ENCODE results near the gene TNNT1. TPM values are rescaled to one million over a fixed set of nuclear protein-coding genes. Genes with fewer than 3 reads are reported as not detected.

The TNNT1 gene
- total and polyA plus RNA-seq, 4 donors: 1.3 to 2.0 (median 1.4) TPM; not detected in 1

GRCh38 chr19:55098716-55099556 lies 50.1 kb downstream of the TNNT1 start:
- intact Hi-C loops (cut with DNase I): no loop called here
- no peaks in the 10 kb centered on the region for H3K9me3 ChIP-seq (ENCODE audit: control insufficient read depth, low read length)
- H3K4me3 ChIP-seq (ENCODE audit: low read length in 2 of 2): no peak overlapping the region
- H3K36me3 ChIP-seq (ENCODE audit: control insufficient read depth in 1 of 2, insufficient read depth in 2 of 2, low read length in 1 of 2): peaks cover 0 to 14% of the 10 kb centered on the region in 2 donors
- ATAC-seq (ENCODE audit: low FRiP score): no peak
- H3K4me1 ChIP-seq (ENCODE audit: control insufficient read depth in 1 of 2, insufficient read depth in 2 of 2, low read length in 2 of 2): no peaks in the 10 kb centered on the region
- no peaks in the 10 kb centered on the region for H3K27me3 ChIP-seq (ENCODE audit: control insufficient read depth in 1 of 2, insufficient read depth in 2 of 2, low read length in 1 of 2)
- peak in 1 of 2 donors; percentile 39 for DNase-seq
- 88 to 89% methylated on average over 24 to 27 of the region's 27 CpGs for WGBS, 2 donors
- no peak overlapping the region for H3K27ac ChIP-seq (ENCODE audit: low read depth in 1 of 2, low read length in 2 of 2)

- no peaks in the 10 kb centered on the region for H3K4me1 ChIP-seq (ENCODE audit: control insufficient read depth in 1 of 2, insufficient read depth in 2 of 2, low read length in 2 of 2)
- WGBS, 2 donors: 93 to 94% methylated on average over 23 of the region's 23 CpGs
- H3K36me3 ChIP-seq (ENCODE audit: control insufficient read depth in 1 of 2, insufficient read depth in 2 of 2, low read length in 1 of 2): peaks cover 0 to 11% of the 10 kb centered on the region in 2 donors
- ATAC-seq (ENCODE audit: low FRiP score) (no peak), DNase-seq (peak in 1 of 2 donors; percentile 53)
- intact Hi-C loops (cut with DNase I): no loop called here
- no peaks in the 10 kb centered on the region for H3K9me3 ChIP-seq (ENCODE audit: control insufficient read depth, low read length)
- H3K27me3 ChIP-seq (ENCODE audit: control insufficient read depth in 1 of 2, insufficient read depth in 2 of 2, low read length in 1 of 2): no peaks in the 10 kb centered on the region
- no peak overlapping the region for H3K4me3 ChIP-seq (ENCODE audit: low read length in 2 of 2)
- no peak overlapping the region for H3K27ac ChIP-seq (ENCODE audit: low read depth in 1 of 2, low read length in 2 of 2)
Measured at GRCh38 chr19:55097864-55098715, 50.9 kb downstream of the TNNT1 start.

- Histone ChIP-seq H3K4me3 (ENCODE audit: low read length in 2 of 2) (no peak overlapping the region), H3K27me3 (ENCODE audit: control insufficient read depth in 1 of 2, insufficient read depth in 2 of 2, low read length in 1 of 2) (no peaks in the 10 kb centered on the region), H3K4me1 (ENCODE audit: control insufficient read depth in 1 of 2, insufficient read depth in 2 of 2, low read length in 2 of 2) (no peaks in the 10 kb centered on the region), H3K9me3 (ENCODE audit: control insufficient read depth, low read length) (no peaks in the 10 kb centered on the region), H3K36me3 (ENCODE audit: control insufficient read depth in 1 of 2, insufficient read depth in 2 of 2, low read length in 1 of 2) (peaks cover 3 to 10% of the 10 kb centered on the region in 2 donors), H3K27ac (ENCODE audit: low read depth in 1 of 2, low read length in 2 of 2) (no peak overlapping the region)
- intact Hi-C loops (cut with DNase I): no loop called here
- no peak for DNase-seq
- 77 to 79% methylated on average over 23 of the region's 23 CpGs for WGBS, 2 donors
- ATAC-seq (ENCODE audit: low FRiP score): no peak
Measured at GRCh38 chr19:55096061-55096701, 52.8 kb downstream of the TNNT1 start.

- intact Hi-C loops (cut with DNase I): no loop called here
- H3K4me1 ChIP-seq (ENCODE audit: control insufficient read depth in 1 of 2, insufficient read depth in 2 of 2, low read length in 2 of 2): no peaks in the 10 kb centered on the region
- peaks cover 3 to 10% of the 10 kb centered on the region in 2 donors for H3K36me3 ChIP-seq (ENCODE audit: control insufficient read depth in 1 of 2, insufficient read depth in 2 of 2, low read length in 1 of 2)
- ATAC-seq (ENCODE audit: low FRiP score) (no peak), DNase-seq (no peak)
- H3K4me3 ChIP-seq (ENCODE audit: low read length in 2 of 2): no peak overlapping the region
- H3K27me3 ChIP-seq (ENCODE audit: control insufficient read depth in 1 of 2, insufficient read depth in 2 of 2, low read length in 1 of 2): no peaks in the 10 kb centered on the region
- no peak overlapping the region for H3K27ac ChIP-seq (ENCODE audit: low read depth in 1 of 2, low read length in 2 of 2)
- WGBS, 2 donors: 84 to 86% methylated on average over 21 to 23 of the region's 23 CpGs
- H3K9me3 ChIP-seq (ENCODE audit: control insufficient read depth, low read length): no peaks in the 10 kb centered on the region
Measured at GRCh38 chr19:55095260-55096060, 53.5 kb downstream of the TNNT1 start.

- DNase-seq (no peak), ATAC-seq (ENCODE audit: low FRiP score) (no peak)
- H3K36me3 ChIP-seq (ENCODE audit: control insufficient read depth in 1 of 2, insufficient read depth in 2 of 2, low read length in 1 of 2): peaks cover 3 to 10% of the 10 kb centered on the region in 2 donors
- H3K9me3 ChIP-seq (ENCODE audit: control insufficient read depth, low read length): no peaks in the 10 kb centered on the region
- no peaks in the 10 kb centered on the region for H3K4me1 ChIP-seq (ENCODE audit: control insufficient read depth in 1 of 2, insufficient read depth in 2 of 2, low read length in 2 of 2)
- 82% methylated on average over 32 of the region's 32 CpGs for WGBS, 2 donors
- H3K27me3 ChIP-seq (ENCODE audit: control insufficient read depth in 1 of 2, insufficient read depth in 2 of 2, low read length in 1 of 2): no peaks in the 10 kb centered on the region
- no peak overlapping the region for H3K27ac ChIP-seq (ENCODE audit: low read depth in 1 of 2, low read length in 2 of 2)
- H3K4me3 ChIP-seq (ENCODE audit: low read length in 2 of 2): no peak overlapping the region
- intact Hi-C loops (cut with DNase I): no loop called here
Measured at GRCh38 chr19:55094456-55095259, 54.3 kb downstream of the TNNT1 start.

- ATAC-seq (ENCODE audit: low FRiP score): no peak
- H3K36me3 ChIP-seq (ENCODE audit: control insufficient read depth in 1 of 2, insufficient read depth in 2 of 2, low read length in 1 of 2): peaks cover 3 to 7% of the 10 kb centered on the region in 2 donors
Measured at GRCh38 chr19:55092423-55093318, 56.3 kb downstream of the TNNT1 start.

GRCh38 chr19:55091955-55092354 lies 57.1 kb downstream of the TNNT1 start:
- intact Hi-C loops (cut with DNase I): no loop called here
- Histone ChIP-seq H3K9me3 (ENCODE audit: control insufficient read depth, low read length) (no peaks in the 10 kb centered on the region), H3K27ac (ENCODE audit: low read depth in 1 of 2, low read length in 2 of 2) (no peak overlapping the region), H3K27me3 (ENCODE audit: control insufficient read depth in 1 of 2, insufficient read depth in 2 of 2, low read length in 1 of 2) (no peaks in the 10 kb centered on the region), H3K4me3 (ENCODE audit: low read length in 2 of 2) (no peak overlapping the region), H3K4me1 (ENCODE audit: control insufficient read depth in 1 of 2, insufficient read depth in 2 of 2, low read length in 2 of 2) (no peaks in the 10 kb centered on the region), H3K36me3 (ENCODE audit: control insufficient read depth in 1 of 2, insufficient read depth in 2 of 2, low read length in 1 of 2) (peaks cover 3 to 7% of the 10 kb centered on the region in 2 donors)
- DNase-seq: no peak
- 78 to 81% methylated on average over 24 to 27 of the region's 27 CpGs for WGBS, 2 donors
- no peak for ATAC-seq (ENCODE audit: low FRiP score)

More at GRCh38 chr19:55092423-55093318, 56.3 kb downstream of the TNNT1 start:
- intact Hi-C loops (cut with DNase I): no loop called here
- no peak overlapping the region for H3K27ac ChIP-seq (ENCODE audit: low read depth in 1 of 2, low read length in 2 of 2)
- no peak for DNase-seq
- H3K9me3 ChIP-seq (ENCODE audit: control insufficient read depth, low read length): no peaks in the 10 kb centered on the region
- H3K27me3 ChIP-seq (ENCODE audit: control insufficient read depth in 1 of 2, insufficient read depth in 2 of 2, low read length in 1 of 2): no peaks in the 10 kb centered on the region
- H3K4me1 ChIP-seq (ENCODE audit: control insufficient read depth in 1 of 2, insufficient read depth in 2 of 2, low read length in 2 of 2): no peaks in the 10 kb centered on the region
- 84 to 85% methylated on average over 42 to 49 of the region's 49 CpGs for WGBS, 2 donors
- H3K4me3 ChIP-seq (ENCODE audit: low read length in 2 of 2): no peak overlapping the region

All from aorta (tissue), 5 donors.